HepG2 (cell line): ENCODE measurements around the gene CCL27. TPM values are rescaled to one million over a fixed set of nuclear protein-coding genes. Genes with fewer than 3 reads are reported as not detected.

Source experiments
- HMG20B ChIP-seq: conservative IDR thresholded peaks from 2 replicates; pipeline ENCODE4 v1.6.1; 2016; ENCODE audit warnings: missing genetic modification reagents, missing compliant biosample characterization
- HMGXB4 ChIP-seq, 2 experiments: sonication (generic) in 1 of 2; formaldehyde crosslinking in 1 of 2; IDR thresholded peaks; 2 replicates each; pipeline versions ENCODE4 v1.4.0 to v1.6.1; 2018 to 2020; ENCODE audit warnings: missing genetic modification reagents in 2 of 2, borderline replicate concordance in 1 of 2, low read depth in 1 of 2, mild to moderate bottlenecking in 1 of 2, missing biosample characterization in 1 of 2
- HOXD1 ChIP-seq: sonication (generic); formaldehyde crosslinking; IDR thresholded peaks from 2 replicates; pipeline ENCODE4 v1.5.0; 2020; ENCODE audit warnings: missing genetic modification reagents
- KDM5A ChIP-seq: fragments of 200-600 bp; sonication (generic); IDR thresholded peaks from 2 replicates; pipeline ENCODE4 v1.7.0; 2018; ENCODE audit warnings: antibody characterized with exemption, mild to moderate bottlenecking, low read length, borderline replicate concordance
- MATR3 ChIP-seq: sonication (generic); formaldehyde crosslinking; IDR thresholded peaks from 2 replicates; pipeline ENCODE4 v1.4.0; 2020; ENCODE audit warnings: missing genetic modification reagents
- MXD1 ChIP-seq: sonication (generic); formaldehyde crosslinking; IDR thresholded peaks from 2 replicates; pipeline ENCODE4 v1.4.0; 2020; ENCODE audit warnings: mild to moderate bottlenecking, missing genetic modification reagents
- NR0B2 ChIP-seq: sonication (generic); formaldehyde crosslinking; IDR thresholded peaks from 2 replicates; pipeline ENCODE4 v1.4.0; 2020; ENCODE audit warnings: mild to moderate bottlenecking, missing genetic modification reagents
- TBX2 ChIP-seq: sonication (generic); formaldehyde crosslinking; IDR thresholded peaks from 2 replicates; pipeline ENCODE4 v1.5.0; 2020; ENCODE audit warnings: missing genetic modification reagents, mild to moderate bottlenecking, borderline replicate concordance
- ZFP82 ChIP-seq: sonication (generic); formaldehyde crosslinking; IDR thresholded peaks from 2 replicates; pipeline ENCODE4 v1.5.1; 2020; ENCODE audit warnings: mild to moderate bottlenecking, missing genetic modification reagents, borderline replicate concordance
- ZNF263 ChIP-seq: sonication (generic); formaldehyde crosslinking; IDR thresholded peaks from 2 replicates; pipeline ENCODE4 v1.4.0; 2020; ENCODE audit warnings: missing genetic modification reagents
- ZNF7 ChIP-seq: IDR thresholded peaks from 2 replicates; pipeline ENCODE4 v1.6.1; 2016; ENCODE audit warnings: missing biosample characterization, missing genetic modification reagents
- polyA plus RNA-seq, 8 experiments: library from polyadenylated mRNA; depleted of rRNA in 3 of 8; stranded (reverse) in 7 of 8; unstranded in 1 of 8; fragments of >200 nt; fragmentation: Illumina TruSeq in 4 of 8; extraction: Trizol in 4 of 8; gene quantifications; 2 replicates each; pipeline versions ENCODE4 v1.2.1 to v1.2.3, GENCODE V29; 2011 to 2016; ENCODE audit warnings: low read depth in 4 of 8, missing spikeins in 1 of 8, mixed read lengths in 1 of 8; ENCODE audit not compliant: insufficient read depth in 1 of 8
- total RNA-seq, 5 experiments: library from RNA; depleted of rRNA; stranded (reverse); fragments of >200 nt; fragmentation: Illumina TruSeq; extraction: Trizol; gene quantifications; 2 replicates each; pipeline ENCODE4 v1.2.3, GENCODE V29; 2016; ENCODE audit warnings: low read depth in 1 of 5
- TF ChIP-seq, protein P1 (sequence below): sonication (generic); formaldehyde crosslinking; IDR thresholded peaks from 2 replicates; pipeline ENCODE4 v1.8.0; 2022; ENCODE audit warnings: mild to moderate bottlenecking, missing genetic modification reagents
- TF ChIP-seq, protein P2 (sequence below): sonication (generic); formaldehyde crosslinking; IDR thresholded peaks from 2 replicates; pipeline ENCODE4 v1.4.0; 2020; ENCODE audit warnings: mild to moderate bottlenecking, missing genetic modification reagents
- TF ChIP-seq, protein P3 (sequence below): fragments of 450-650 bp; IDR thresholded peaks from 2 replicates; pipeline ENCODE4 v1.6.1; 2017; ENCODE audit warnings: mild to moderate bottlenecking
- TF ChIP-seq, protein P4 (sequence below): IDR thresholded peaks from 2 replicates; pipeline ENCODE4 v1.6.1; 2016; ENCODE audit warnings: low read depth, control low read depth

CCL27 gene
- total and polyA plus RNA-seq, 2 of the 13 experiments (the other 11 are each of a cell fraction or from before 2014, with no cell fraction given) = not detected

DNA sequence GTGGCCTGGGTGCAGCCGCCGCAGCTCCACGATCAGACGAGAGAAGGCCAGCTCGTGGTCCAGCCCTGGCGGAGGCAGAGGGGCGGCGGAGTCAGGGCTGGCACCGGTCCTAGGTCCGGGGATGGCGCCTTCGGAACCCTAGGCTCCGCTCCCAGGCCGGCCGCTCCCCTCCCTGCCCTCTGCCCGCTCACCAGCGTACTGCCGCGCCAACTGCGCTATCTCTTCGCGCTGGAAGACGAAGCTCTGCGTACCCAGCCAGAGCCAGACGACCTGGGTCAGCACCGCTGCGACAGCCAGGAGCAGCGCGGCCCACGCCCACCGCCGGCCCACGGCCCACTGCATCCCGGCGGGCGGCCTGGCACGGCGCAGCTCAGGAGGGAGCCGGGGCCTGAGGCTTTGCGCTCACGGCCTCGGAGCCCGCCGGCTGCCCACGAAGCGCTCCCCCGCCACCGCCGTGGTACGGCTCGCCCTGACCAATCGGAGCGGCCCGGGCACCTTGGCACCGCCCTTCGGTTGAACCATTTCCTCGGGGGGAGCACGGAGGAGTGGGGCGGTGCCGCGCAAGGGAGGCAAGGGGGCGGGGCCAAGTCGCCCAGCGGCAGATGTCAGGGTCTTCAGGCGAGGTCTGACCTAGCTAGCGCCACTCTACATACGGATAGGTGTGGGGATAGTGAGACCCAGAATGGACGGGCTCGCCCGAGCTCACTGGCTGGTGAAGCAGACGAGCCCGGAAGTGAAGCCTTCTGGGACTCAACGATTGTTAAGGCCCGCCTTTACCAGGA lies 24.9 kb downstream of the CCL27 start, which contains the start of gene SIGMAR1 (continued):
- TF ChIP-seq HMGXB4 (CRISPR knock-in tag; IDR thresholded peaks at IDR 0.05; ENCODE audit: borderline replicate concordance in 1 of 2, low read depth in 1 of 2) = peak in 1 of 2 experiments; percentile 60; a peak in 3 of 4 replicates
- peak; percentile 81; the same call in 1 of the 2 replicates for TF ChIP-seq ZFP82 (CRISPR knock-in tag)
- no peak for TF ChIP-seq ZNF7 (CRISPR knock-in tag)
- TF ChIP-seq MATR3 = no peak
- TF ChIP-seq MXD1 (CRISPR knock-in tag) = 0 out of 2 replicates have a peak, but pooled peaks have one; percentile 18
- TF ChIP-seq, protein P1, sequence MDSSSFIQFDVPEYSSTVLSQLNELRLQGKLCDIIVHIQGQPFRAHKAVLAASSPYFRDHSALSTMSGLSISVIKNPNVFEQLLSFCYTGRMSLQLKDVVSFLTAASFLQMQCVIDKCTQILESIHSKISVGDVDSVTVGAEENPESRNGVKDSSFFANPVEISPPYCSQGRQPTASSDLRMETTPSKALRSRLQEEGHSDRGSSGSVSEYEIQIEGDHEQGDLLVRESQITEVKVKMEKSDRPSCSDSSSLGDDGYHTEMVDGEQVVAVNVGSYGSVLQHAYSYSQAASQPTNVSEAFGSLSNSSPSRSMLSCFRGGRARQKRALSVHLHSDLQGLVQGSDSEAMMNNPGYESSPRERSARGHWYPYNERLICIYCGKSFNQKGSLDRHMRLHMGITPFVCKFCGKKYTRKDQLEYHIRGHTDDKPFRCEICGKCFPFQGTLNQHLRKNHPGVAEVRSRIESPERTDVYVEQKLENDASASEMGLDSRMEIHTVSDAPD (CRISPR knock-in tag) = 0 out of 2 replicates have a peak, but pooled peaks have one; percentile 44
- TF ChIP-seq, protein P2, sequence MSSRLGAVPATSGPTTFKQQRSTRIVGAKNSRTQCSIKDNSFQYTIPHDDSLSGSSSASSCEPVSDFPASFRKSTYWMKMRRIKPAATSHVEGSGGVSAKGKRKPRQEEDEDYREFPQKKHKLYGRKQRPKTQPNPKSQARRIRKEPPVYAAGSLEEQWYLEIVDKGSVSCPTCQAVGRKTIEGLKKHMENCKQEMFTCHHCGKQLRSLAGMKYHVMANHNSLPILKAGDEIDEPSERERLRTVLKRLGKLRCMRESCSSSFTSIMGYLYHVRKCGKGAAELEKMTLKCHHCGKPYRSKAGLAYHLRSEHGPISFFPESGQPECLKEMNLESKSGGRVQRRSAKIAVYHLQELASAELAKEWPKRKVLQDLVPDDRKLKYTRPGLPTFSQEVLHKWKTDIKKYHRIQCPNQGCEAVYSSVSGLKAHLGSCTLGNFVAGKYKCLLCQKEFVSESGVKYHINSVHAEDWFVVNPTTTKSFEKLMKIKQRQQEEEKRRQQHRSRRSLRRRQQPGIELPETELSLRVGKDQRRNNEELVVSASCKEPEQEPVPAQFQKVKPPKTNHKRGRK (CRISPR knock-in tag) = no peak
- peak; percentile 73 for TF ChIP-seq ZNF263 (CRISPR knock-in tag)
- peak; percentile 62; the same call in 1 of the 2 replicates for TF ChIP-seq TBX2 (CRISPR knock-in tag)
- 0 out of 2 replicates have a peak, but pooled peaks have one; percentile 23 for TF ChIP-seq KDM5A
- TF ChIP-seq, protein P3, sequence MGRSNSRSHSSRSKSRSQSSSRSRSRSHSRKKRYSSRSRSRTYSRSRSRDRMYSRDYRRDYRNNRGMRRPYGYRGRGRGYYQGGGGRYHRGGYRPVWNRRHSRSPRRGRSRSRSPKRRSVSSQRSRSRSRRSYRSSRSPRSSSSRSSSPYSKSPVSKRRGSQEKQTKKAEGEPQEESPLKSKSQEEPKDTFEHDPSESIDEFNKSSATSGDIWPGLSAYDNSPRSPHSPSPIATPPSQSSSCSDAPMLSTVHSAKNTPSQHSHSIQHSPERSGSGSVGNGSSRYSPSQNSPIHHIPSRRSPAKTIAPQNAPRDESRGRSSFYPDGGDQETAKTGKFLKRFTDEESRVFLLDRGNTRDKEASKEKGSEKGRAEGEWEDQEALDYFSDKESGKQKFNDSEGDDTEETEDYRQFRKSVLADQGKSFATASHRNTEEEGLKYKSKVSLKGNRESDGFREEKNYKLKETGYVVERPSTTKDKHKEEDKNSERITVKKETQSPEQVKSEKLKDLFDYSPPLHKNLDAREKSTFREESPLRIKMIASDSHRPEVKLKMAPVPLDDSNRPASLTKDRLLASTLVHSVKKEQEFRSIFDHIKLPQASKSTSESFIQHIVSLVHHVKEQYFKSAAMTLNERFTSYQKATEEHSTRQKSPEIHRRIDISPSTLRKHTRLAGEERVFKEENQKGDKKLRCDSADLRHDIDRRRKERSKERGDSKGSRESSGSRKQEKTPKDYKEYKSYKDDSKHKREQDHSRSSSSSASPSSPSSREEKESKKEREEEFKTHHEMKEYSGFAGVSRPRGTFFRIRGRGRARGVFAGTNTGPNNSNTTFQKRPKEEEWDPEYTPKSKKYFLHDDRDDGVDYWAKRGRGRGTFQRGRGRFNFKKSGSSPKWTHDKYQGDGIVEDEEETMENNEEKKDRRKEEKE = no peak
- TF ChIP-seq HOXD1 (CRISPR knock-in tag) = no peak
- TF ChIP-seq, protein P4, sequence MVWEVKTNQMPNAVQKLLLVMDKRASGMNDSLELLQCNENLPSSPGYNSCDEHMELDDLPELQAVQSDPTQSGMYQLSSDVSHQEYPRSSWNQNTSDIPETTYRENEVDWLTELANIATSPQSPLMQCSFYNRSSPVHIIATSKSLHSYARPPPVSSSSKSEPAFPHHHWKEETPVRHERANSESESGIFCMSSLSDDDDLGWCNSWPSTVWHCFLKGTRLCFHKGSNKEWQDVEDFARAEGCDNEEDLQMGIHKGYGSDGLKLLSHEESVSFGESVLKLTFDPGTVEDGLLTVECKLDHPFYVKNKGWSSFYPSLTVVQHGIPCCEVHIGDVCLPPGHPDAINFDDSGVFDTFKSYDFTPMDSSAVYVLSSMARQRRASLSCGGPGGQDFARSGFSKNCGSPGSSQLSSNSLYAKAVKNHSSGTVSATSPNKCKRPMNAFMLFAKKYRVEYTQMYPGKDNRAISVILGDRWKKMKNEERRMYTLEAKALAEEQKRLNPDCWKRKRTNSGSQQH = no peak; the same call in 1 of the 2 replicates
- no peak for TF ChIP-seq HMG20B
- 0 out of 2 replicates have a peak, but pooled peaks have one; percentile 49 for TF ChIP-seq NR0B2 (CRISPR knock-in tag)
